GM13977 (cell line): ENCODE data around the gene NTHL1.

Experiments used
- DNase-seq: peaks from one replicate; pipeline ENCODE4 v3.0.0; 2012; ENCODE audit warnings: low spot score
- in situ Hi-C: fragments of 300-500 bp; cut with MboI; formaldehyde crosslinking; loops from one replicate; pipeline ENCODE4 v1.12.0; 2022; ENCODE audit warnings: low sequenced_read_pairs, low pct_unique_long_range_greater_than_20kb, mixed read lengths, inconsistent platforms; ENCODE audit not compliant: unreplicated experiment
- TF ChIP-seq, protein P1 (sequence below): IDR thresholded peaks from 2 replicates; pipeline ENCODE4 v1.5.1; 2012; ENCODE audit warnings: mild to moderate bottlenecking, control low read depth; ENCODE audit not compliant: insufficient read depth; ENCODE audit errors: extremely low read depth, missing control alignments

NTHL1 gene

DNA sequence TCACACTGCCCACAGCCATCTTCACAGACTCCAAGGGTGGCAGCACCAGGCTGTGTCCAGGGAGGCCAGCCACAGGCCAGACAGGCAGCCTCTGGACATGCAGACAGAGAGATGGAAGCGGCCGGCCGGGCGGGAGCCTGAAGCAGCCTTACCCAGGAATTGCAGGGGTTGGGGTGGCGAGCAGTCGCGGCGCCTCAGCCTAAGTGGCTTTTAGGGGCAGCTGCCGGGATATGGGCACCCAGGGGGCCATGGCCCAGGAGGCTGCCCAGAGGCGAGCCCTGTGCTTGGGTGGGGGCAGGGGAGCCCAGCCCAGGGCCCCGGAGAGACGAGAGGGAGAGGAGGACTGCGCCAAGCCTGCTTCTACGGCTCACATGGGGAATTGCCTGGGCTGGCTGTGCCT, 22.4 kb downstream of the NTHL1 start:
- in situ Hi-C loops: no loop called here
- TF ChIP-seq, protein P1, sequence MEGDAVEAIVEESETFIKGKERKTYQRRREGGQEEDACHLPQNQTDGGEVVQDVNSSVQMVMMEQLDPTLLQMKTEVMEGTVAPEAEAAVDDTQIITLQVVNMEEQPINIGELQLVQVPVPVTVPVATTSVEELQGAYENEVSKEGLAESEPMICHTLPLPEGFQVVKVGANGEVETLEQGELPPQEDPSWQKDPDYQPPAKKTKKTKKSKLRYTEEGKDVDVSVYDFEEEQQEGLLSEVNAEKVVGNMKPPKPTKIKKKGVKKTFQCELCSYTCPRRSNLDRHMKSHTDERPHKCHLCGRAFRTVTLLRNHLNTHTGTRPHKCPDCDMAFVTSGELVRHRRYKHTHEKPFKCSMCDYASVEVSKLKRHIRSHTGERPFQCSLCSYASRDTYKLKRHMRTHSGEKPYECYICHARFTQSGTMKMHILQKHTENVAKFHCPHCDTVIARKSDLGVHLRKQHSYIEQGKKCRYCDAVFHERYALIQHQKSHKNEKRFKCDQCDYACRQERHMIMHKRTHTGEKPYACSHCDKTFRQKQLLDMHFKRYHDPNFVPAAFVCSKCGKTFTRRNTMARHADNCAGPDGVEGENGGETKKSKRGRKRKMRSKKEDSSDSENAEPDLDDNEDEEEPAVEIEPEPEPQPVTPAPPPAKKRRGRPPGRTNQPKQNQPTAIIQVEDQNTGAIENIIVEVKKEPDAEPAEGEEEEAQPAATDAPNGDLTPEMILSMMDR: no peak
- DNase-seq: no peak

DNA sequence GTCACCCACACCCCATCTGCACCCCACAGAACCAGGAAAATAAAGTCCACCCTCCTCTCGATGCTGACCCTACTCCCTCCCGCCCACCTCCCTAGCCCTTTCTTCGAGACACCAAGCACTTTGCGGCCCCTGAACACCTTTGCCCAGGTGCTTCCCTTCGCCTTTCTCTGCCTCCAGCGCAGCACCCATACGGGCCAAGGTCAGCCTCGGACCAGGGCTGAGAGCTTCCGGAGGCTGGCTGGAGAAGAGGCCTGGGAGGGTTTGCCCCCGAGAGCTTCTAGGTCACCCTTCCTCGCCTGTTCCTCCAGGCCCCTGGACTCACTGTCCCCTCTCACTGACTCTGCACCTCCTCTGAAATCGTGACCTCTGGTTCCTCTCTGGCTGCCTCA, 23.6 kb downstream of the NTHL1 start:
- in situ Hi-C loops: loop anchor here (5.0 kb wide), 1 partner anchor 118 kb away; no protein-coding TSS in a partner anchor
- TF ChIP-seq, protein P1: no peak
- no peak for DNase-seq

DNA sequence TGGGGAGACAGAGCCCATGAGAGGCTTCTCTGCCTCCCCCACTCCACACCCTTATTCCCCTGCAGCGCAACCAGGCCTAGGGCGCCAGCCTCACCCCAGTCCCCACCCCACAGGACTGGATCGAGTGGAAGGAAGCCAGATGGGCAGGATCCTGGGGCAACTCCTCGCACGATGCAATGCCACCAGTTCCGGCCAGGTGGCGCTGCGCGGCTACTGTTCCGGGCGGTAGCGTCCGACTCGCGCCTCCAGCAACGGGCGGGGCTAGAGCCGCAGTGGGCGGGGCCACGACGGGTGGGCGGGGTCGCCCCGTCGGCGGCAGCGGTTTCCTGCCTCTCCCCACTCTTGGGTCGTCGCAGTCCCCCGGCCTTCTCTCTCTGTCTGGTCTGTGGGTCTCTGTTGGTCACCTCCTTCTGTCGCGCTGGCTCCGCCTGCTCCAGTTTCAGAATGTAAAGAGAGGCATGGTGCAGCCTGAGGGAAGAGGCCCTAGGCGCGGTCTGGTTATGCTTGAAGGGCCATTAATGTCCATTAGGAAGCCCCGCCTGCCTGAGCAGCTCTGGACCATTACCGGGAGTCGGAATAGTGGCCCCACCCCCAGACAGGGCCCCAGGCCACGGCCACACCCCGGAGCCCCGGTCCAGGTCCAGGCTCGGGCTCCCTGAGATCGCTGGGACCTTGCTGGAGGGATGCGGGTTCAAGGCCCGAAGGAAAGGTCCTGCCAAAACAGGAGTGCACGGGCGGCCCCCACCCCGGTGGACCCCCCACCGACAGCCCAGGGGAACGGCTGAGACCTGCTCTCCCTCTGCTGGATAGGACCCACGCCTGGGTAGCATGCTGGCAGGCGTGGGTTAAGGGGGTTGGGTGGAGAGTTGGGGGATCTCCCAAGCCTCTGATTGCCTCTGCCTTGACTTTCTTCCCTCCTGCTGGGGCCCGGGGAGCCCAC, 24.3 kb downstream of the NTHL1 start:
- TF ChIP-seq, protein P1: peak; percentile 94
- in situ Hi-C loops: loop anchor here (5.0 kb wide), 1 partner anchor 119 kb away; no protein-coding TSS in a partner anchor
- DNase-seq: peak; percentile 100

DNA sequence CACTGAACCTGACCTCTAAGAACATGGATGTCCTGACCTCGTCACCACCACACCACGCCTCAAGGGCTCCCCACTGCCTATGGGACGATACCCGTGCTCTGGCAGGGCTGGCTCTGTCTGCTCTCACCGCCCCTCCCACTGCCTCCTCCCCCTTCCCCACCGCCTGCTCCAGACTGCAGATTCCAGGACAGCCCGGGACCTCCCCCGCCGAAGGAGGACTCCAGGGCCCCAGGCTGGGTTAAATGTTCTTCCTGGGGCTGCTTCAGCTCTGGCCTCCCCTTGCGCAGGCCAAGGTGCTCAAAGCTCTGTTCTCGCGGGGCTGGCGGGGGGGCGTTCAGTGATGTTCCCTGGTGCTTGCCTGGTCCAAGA, 24.9 kb downstream of the NTHL1 start:
- TF ChIP-seq, protein P1: peak; percentile 21
- no peak for DNase-seq
- in situ Hi-C loops: loop anchor here (5.0 kb wide), 1 partner anchor 120 kb away; no protein-coding TSS in a partner anchor

DNA sequence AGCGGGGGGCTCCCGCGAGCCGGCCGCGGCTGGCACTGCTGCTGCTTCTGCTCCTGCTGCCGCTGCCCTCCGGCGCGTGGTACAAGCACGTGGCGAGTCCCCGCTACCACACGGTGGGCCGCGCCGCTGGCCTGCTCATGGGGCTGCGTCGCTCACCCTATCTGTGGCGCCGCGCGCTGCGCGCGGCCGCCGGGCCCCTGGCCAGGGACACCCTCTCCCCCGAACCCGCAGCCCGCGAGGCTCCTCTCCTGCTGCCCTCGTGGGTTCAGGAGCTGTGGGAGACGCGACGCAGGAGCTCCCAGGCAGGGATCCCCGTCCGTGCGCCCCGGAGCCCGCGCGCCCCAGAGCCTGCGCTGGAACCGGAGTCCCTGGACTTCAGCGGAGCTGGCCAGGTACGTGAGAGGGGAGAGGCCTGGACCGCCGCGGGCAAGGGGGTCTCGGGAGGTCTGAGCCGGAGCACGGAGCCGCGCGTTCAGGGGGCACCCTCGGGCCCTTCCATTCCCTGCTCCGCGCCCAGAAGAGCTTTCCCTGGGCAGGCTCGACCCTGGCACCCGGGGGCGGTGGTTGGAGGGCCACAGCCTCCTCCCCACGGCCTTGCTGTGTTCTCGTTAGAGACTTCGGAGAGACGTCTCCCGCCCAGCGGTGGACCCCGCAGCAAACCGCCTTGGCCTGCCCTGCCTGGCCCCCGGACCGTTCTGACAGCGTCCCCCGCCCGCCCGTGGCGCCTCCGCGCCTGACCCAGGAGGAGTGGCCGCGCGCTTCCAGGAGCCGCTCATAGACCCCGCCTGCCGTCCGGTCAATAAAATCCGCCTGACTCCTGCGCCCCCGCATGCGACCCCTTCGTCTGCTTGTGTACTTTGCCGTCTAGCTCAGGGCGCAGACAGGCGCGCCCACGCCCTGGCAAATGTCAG, 27.5 kb downstream of the NTHL1 start:
- TF ChIP-seq, protein P1: no peak
- DNase-seq: no peak
- in situ Hi-C loops: loop anchor here (5.0 kb wide), 1 partner anchor 122 kb away; no protein-coding TSS in a partner anchor

DNA sequence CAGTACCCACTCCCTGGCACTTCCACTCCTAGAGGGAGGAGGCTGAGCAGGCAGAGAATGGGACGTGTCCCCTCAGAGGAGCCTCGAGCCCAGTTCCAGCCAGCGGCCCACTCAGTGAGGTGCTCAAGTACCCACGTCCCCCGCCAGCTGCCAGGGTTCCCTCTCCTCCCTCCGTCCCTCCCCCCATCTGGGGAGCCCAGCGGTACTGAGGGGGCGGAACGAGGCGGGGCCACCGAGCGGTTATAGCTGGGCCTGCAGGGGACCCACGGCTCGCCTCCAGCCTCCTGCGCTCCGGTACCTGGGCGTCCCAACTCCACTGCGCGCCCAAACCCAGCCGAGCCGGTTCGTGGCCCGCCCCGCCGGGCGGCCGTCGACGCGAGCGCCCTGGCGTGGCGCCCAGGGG, 28.1 kb downstream of the NTHL1 start, which contains the start of gene NPW:
TSS of gene NPW (plus strand) at position 268 of the 403 bp plus-strand sequence.
- DNase-seq: no peak
- TF ChIP-seq, protein P1: no peak
- in situ Hi-C loops: no loop called here
